Caco-2 (cell line): ENCODE results near the gene TGFB3. TPM values are rescaled to one million over a fixed set of nuclear protein-coding genes. Genes with fewer than 3 reads are reported as not detected.

Experiments
- BruUV-seq: library from RNA; stranded (reverse); fragments of 400-500 nt; replicated peaks from 2 replicates; lab custom pipeline; 2021; lab: Mats Ljungman, UMichigan
- CTCF ChIA-PET: fragments of 300-600 bp; sonication (Branson Sonifier 250); formaldehyde crosslinking; loops from one replicate; lab custom pipeline; 2022; ENCODE audit warnings: antibody characterized with exemption; lab: Charles Lee
- POLR2A ChIA-PET: fragments of 300-600 bp; sonication (Branson Sonifier 250); formaldehyde crosslinking; loops from one replicate; lab custom pipeline; 2022; ENCODE audit warnings: antibody characterized with exemption; lab: Charles Lee
- DNase-seq, 2 experiments: peaks; one replicate each; pipeline versions ENCODE4 v3.0.0 to v3.0.0-alpha.2; 2020 to 2022
- H3K27me3 ChIP-seq: replicated peaks from 2 replicates; pipeline ENCODE4 v1.6.0; 2011; ENCODE audit warnings: low read length; ENCODE audit not compliant: control insufficient read depth, insufficient read depth
- H3K36me3 ChIP-seq: 2 replicates; pipeline ENCODE4 v1.5.1; 2011; ENCODE audit warnings: low read length; ENCODE audit not compliant: control insufficient read depth, insufficient read depth
- H3K4me1 ChIP-seq: fragments of 250-450 bp; sonication (Bioruptor Pico); 2 replicates; pipeline ENCODE4 v1.5.1; 2020; ENCODE audit warnings: mild to moderate bottlenecking
- H3K4me3 ChIP-seq: 2 replicates; pipeline ENCODE4 v1.5.1; 2011; ENCODE audit warnings: low read depth, mild to moderate bottlenecking, control low read depth, low read length
- H3K9me3 ChIP-seq: fragments of 250-450 bp; sonication (Bioruptor Pico); 2 replicates; pipeline ENCODE4 v1.5.1; 2020; ENCODE audit warnings: mild to moderate bottlenecking, moderate library complexity
- H3K27ac Mint-ChIP-seq: one replicate; pipeline ENCODE4 v1.8.0; 2022; ENCODE audit warnings: mixed read lengths; ENCODE audit not compliant: unreplicated experiment
- H3K27me3 Mint-ChIP-seq: one replicate; pipeline ENCODE4 v1.8.0; 2022; ENCODE audit warnings: mixed read lengths; ENCODE audit not compliant: insufficient read depth, unreplicated experiment
- H3K36me3 Mint-ChIP-seq: one replicate; pipeline ENCODE4 v1.8.0; 2022; ENCODE audit warnings: mild to moderate bottlenecking, mixed read lengths; ENCODE audit not compliant: insufficient read depth, unreplicated experiment
- H3K4me1 Mint-ChIP-seq: one replicate; pipeline ENCODE4 v1.8.0; 2022; ENCODE audit warnings: low read depth, mixed read lengths; ENCODE audit not compliant: unreplicated experiment
- H3K4me3 Mint-ChIP-seq: one replicate; pipeline ENCODE4 v1.8.0; 2022; ENCODE audit warnings: mild to moderate bottlenecking, moderate library complexity, mixed read lengths; ENCODE audit not compliant: unreplicated experiment
- H3K9me3 Mint-ChIP-seq: one replicate; pipeline ENCODE4 v1.8.0; 2022; ENCODE audit warnings: mixed read lengths; ENCODE audit not compliant: unreplicated experiment
- intact Hi-C: fragments of 100-400 bp; cut with micrococcal nuclease; formaldehyde crosslinking; loops from one replicate; pipeline ENCODE4 v1.10.0; 2022; ENCODE audit not compliant: unreplicated experiment
- total RNA-seq: library from RNA; stranded (reverse); gene quantifications from 2 replicates; pipeline ENCODE4 v1.2.3, GENCODE V29; 2022
- TF ChIP-seq, protein P1 (sequence below), 2 experiments: fragments of 200-600 bp in 1 of 2; IDR thresholded peaks; 1 replicate in 1 of 2; 2 replicates in 1 of 2; pipeline versions ENCODE4 v1.5.1 to v1.8.0; 2011 to 2022; ENCODE audit warnings: antibody characterized with exemption in 1 of 2, control low read depth in 1 of 2, inconsistent platforms in 1 of 2, low read depth in 1 of 2, low read length in 1 of 2, mild to moderate bottlenecking in 1 of 2, moderate library complexity in 1 of 2; ENCODE audit not compliant: insufficient read depth in 1 of 2, severe bottlenecking in 1 of 2, unreplicated experiment in 1 of 2

TGFB3 gene
- total RNA-seq, 1 experiment from 2014 or later: 10.2 TPM

DNA sequence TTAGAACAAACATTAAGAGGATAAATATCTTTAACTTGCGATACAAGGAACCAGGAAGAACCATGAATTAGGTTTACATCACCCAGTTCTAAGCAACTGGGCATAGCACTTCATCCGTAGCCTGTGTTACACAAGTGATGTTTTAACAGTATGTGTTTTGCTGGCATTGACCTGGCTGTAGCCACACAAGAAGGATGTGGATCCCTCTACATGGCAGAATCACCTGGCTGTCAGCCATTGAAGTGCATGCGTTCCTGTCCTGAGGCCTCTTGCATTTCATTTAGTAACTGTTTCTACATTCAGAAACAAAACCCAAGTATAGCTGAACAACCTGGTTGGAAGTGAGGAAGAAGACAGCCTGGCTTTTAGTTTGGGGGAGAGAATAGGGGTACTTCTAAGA, 72.2 kb downstream of the TGFB3 start:
- DNase-seq: no peak
- no peaks in the 10 kb centered on the region for H3K36me3 ChIP-seq
- TF ChIP-seq, protein P1, sequence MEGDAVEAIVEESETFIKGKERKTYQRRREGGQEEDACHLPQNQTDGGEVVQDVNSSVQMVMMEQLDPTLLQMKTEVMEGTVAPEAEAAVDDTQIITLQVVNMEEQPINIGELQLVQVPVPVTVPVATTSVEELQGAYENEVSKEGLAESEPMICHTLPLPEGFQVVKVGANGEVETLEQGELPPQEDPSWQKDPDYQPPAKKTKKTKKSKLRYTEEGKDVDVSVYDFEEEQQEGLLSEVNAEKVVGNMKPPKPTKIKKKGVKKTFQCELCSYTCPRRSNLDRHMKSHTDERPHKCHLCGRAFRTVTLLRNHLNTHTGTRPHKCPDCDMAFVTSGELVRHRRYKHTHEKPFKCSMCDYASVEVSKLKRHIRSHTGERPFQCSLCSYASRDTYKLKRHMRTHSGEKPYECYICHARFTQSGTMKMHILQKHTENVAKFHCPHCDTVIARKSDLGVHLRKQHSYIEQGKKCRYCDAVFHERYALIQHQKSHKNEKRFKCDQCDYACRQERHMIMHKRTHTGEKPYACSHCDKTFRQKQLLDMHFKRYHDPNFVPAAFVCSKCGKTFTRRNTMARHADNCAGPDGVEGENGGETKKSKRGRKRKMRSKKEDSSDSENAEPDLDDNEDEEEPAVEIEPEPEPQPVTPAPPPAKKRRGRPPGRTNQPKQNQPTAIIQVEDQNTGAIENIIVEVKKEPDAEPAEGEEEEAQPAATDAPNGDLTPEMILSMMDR (IDR thresholded peaks at IDR 0.05; ENCODE audit: insufficient read depth in 1 of 2, low read depth in 1 of 2, low read length in 1 of 2, severe bottlenecking in 1 of 2, unreplicated experiment in 1 of 2): no peak
- no peaks in the 10 kb centered on the region for H3K27me3 ChIP-seq
- H3K4me1 ChIP-seq: peaks cover 30% of the 10 kb centered on the region
- Mint-ChIP-seq H3K27me3 (no peaks in the 10 kb centered on the region), H3K9me3 (no peaks in the 10 kb centered on the region), H3K27ac (no peak overlapping the region), H3K36me3 (peaks cover 5% of the 10 kb centered on the region), H3K4me1 (peaks cover 32% of the 10 kb centered on the region), H3K4me3 (no peak overlapping the region)
- no TSS peak for BruUV-seq
- ChIA-PET POLR2A (no interaction called here), CTCF (no interaction called here)
- no peak overlapping the region for H3K4me3 ChIP-seq
- intact Hi-C loops: no loop called here
- no peaks in the 10 kb centered on the region for H3K9me3 ChIP-seq

Other genes starting within 250 kb of the TGFB3 start
- 16.1 and 19.5 TPM in 2 replicates for gene IFT43, start 3.8 kb upstream of the TGFB3 start, total RNA-seq
- gene GPATCH2L, start 169.9 kb upstream of the TGFB3 start, total RNA-seq: 38.0 and 41.6 TPM in 2 replicates